Measurements from ENCODE around the gene UBQLN4. TPM values are rescaled to one million over a fixed set of nuclear protein-coding genes. Genes with fewer than 3 reads are reported as not detected.

Gene UBQLN4
- total and polyA plus RNA-seq, 9 of the 15 experiments (the other 6 are each of a cell fraction or from before 2014, with no cell fraction given), result 13.5 to 65.5 (median 37.0) TPM

DNA sequence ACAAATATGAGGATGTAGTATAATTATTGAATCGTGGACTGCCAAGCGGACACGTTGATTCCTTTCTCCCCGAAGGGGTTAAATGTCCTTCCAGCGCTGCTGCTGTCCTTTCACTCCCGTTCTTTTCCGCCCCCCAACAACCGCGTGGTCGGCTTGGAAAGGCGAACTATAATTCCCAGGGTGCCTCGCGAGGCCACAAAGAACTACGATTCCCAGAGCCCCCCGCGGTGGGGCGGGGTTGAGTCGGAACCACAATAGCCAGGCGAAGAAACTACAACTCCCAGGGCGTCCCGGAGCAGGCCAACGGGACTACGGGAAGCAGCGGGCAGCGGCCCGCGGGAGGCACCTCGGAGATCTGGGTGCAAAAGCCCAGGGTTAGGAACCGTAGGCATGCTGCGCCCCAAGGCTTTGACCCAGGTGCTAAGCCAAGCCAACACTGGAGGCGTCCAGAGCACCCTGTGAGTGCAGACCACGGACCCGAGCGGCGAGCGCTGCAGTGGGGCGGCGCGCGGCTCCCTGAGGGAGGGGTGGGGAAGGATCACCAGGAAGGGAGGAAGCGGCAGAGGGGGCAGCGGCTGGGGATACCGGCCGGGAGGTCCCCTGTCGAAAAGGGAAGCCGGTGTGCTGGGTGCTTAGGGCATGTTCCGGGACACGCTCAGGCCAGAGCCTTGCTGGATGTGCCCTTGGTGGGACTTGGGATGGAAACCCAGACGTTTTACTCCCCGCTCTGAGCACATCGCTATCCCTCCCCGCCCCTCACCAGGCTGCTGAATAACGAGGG lies 1.1 kb upstream of the UBQLN4 start, which contains the start of gene LAMTOR2 (continued):
- TF ChIP-seq, protein P1, sequence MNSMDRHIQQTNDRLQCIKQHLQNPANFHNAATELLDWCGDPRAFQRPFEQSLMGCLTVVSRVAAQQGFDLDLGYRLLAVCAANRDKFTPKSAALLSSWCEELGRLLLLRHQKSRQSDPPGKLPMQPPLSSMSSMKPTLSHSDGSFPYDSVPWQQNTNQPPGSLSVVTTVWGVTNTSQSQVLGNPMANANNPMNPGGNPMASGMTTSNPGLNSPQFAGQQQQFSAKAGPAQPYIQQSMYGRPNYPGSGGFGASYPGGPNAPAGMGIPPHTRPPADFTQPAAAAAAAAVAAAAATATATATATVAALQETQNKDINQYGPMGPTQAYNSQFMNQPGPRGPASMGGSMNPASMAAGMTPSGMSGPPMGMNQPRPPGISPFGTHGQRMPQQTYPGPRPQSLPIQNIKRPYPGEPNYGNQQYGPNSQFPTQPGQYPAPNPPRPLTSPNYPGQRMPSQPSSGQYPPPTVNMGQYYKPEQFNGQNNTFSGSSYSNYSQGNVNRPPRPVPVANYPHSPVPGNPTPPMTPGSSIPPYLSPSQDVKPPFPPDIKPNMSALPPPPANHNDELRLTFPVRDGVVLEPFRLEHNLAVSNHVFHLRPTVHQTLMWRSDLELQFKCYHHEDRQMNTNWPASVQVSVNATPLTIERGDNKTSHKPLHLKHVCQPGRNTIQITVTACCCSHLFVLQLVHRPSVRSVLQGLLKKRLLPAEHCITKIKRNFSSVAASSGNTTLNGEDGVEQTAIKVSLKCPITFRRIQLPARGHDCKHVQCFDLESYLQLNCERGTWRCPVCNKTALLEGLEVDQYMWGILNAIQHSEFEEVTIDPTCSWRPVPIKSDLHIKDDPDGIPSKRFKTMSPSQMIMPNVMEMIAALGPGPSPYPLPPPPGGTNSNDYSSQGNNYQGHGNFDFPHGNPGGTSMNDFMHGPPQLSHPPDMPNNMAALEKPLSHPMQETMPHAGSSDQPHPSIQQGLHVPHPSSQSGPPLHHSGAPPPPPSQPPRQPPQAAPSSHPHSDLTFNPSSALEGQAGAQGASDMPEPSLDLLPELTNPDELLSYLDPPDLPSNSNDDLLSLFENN (IDR thresholded peaks at IDR 0.05; ENCODE audit: low read depth in 2 of 2, low read length in 2 of 2), result 0 out of 4 replicates have a peak, but pooled peaks of 1 of the 2 experiments have one; percentile 37
- TF ChIP-seq, protein P2, sequence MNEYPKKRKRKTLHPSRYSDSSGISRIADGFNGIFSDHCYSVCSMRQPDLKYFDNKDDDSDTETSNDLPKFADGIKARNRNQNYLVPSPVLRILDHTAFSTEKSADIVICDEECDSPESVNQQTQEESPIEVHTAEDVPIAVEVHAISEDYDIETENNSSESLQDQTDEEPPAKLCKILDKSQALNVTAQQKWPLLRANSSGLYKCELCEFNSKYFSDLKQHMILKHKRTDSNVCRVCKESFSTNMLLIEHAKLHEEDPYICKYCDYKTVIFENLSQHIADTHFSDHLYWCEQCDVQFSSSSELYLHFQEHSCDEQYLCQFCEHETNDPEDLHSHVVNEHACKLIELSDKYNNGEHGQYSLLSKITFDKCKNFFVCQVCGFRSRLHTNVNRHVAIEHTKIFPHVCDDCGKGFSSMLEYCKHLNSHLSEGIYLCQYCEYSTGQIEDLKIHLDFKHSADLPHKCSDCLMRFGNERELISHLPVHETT (CRISPR knock-in tag; conservative IDR thresholded peaks at IDR 0.05 in 1 of 2, IDR thresholded peaks at IDR 0.05 in 1 of 2), result peak in 1 of 2 experiments; percentile 77; a peak in 1 of 4 replicates
- no peak for TF ChIP-seq ZNF134 (CRISPR knock-in tag; conservative IDR thresholded peaks at IDR 0.05)
- peak; percentile 14 for TF ChIP-seq KDM5B (IDR thresholded peaks at IDR 0.05; ENCODE audit: insufficient replicate concordance, low read depth, low read length)
- TF ChIP-seq KLF6 (CRISPR knock-in tag; IDR thresholded peaks at IDR 0.05; ENCODE audit: borderline replicate concordance), result 0 out of 2 replicates have a peak, but pooled peaks have one; percentile 31
- TF ChIP-seq, protein P3, sequence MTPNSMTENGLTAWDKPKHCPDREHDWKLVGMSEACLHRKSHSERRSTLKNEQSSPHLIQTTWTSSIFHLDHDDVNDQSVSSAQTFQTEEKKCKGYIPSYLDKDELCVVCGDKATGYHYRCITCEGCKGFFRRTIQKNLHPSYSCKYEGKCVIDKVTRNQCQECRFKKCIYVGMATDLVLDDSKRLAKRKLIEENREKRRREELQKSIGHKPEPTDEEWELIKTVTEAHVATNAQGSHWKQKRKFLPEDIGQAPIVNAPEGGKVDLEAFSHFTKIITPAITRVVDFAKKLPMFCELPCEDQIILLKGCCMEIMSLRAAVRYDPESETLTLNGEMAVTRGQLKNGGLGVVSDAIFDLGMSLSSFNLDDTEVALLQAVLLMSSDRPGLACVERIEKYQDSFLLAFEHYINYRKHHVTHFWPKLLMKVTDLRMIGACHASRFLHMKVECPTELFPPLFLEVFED (CRISPR knock-in tag; conservative IDR thresholded peaks at IDR 0.05), result no peak
- no peak for TF ChIP-seq ZNF507 (tag; conservative IDR thresholded peaks at IDR 0.05)
- no peak for TF ChIP-seq TAF7 (tag; IDR thresholded peaks at IDR 0.05)
- TF ChIP-seq ELF1 (tag; IDR thresholded peaks at IDR 0.05), result peak; percentile 92
- peak; percentile 84 for TF ChIP-seq CHD2 (IDR thresholded peaks at IDR 0.05; ENCODE audit: low read depth, low read length)
- TF ChIP-seq NR4A1 (CRISPR knock-in tag; IDR thresholded peaks at IDR 0.05), result no peak
- peak; percentile 39; the same call in 1 of the 2 replicates for TF ChIP-seq NR4A1 (tag; IDR thresholded peaks at IDR 0.05)
- TF ChIP-seq, protein P4, sequence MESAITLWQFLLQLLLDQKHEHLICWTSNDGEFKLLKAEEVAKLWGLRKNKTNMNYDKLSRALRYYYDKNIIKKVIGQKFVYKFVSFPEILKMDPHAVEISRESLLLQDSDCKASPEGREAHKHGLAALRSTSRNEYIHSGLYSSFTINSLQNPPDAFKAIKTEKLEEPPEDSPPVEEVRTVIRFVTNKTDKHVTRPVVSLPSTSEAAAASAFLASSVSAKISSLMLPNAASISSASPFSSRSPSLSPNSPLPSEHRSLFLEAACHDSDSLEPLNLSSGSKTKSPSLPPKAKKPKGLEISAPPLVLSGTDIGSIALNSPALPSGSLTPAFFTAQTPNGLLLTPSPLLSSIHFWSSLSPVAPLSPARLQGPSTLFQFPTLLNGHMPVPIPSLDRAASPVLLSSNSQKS (CRISPR knock-in tag; IDR thresholded peaks at IDR 0.05), result no peak
- TF ChIP-seq SP2 (IDR thresholded peaks at IDR 0.05; ENCODE audit: extremely low read depth, low read depth, low read length, poor library complexity, severe bottlenecking), result no peak
- no peak for TF ChIP-seq TEAD4 (IDR thresholded peaks at IDR 0.05; ENCODE audit: low read length)
- TF ChIP-seq TEAD4 (CRISPR knock-in tag; IDR thresholded peaks at IDR 0.05; ENCODE audit: borderline replicate concordance), result no peak
- TF ChIP-seq, protein P5, sequence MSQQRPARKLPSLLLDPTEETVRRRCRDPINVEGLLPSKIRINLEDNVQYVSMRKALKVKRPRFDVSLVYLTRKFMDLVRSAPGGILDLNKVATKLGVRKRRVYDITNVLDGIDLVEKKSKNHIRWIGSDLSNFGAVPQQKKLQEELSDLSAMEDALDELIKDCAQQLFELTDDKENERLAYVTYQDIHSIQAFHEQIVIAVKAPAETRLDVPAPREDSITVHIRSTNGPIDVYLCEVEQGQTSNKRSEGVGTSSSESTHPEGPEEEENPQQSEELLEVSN (IDR thresholded peaks at IDR 0.05; ENCODE audit: borderline replicate concordance in 1 of 2, extremely low read depth in 1 of 2, insufficient read depth in 1 of 2, insufficient read length in 1 of 2, low read depth in 1 of 2, low read length in 1 of 2, poor library complexity in 1 of 2, severe bottlenecking in 1 of 2), result peak; percentile 59 to 76
